ENCODE results near the gene RPS8. TPM values are rescaled to one million over a fixed set of nuclear protein-coding genes. Genes with fewer than 3 reads are reported as not detected.

RPS8 gene
- total RNA-seq, 2 donors from 2014 or later: 1,080 to 1,461 TPM

GRCh38 chr1:44739307-44740178 lies 35.8 kb upstream of the RPS8 start, which contains the start of gene KIF2C:
Gene KIF2C, plus strand, starts transcription at chr1:44739837. Its CDS starts 96 bp downstream, at chr1:44739933.
- Histone ChIP-seq H3K9me3 (no peaks in the 10 kb centered on the region), H3K4me3 (peak within 1 kb of the TSS; percentile 49 to 58), H3K4me1 (peaks cover 0 to 8% of the 10 kb centered on the region in 2 donors), H3K36me3 (no peaks in the 10 kb centered on the region), H3K27me3 (no peaks in the 10 kb centered on the region), H3K27ac (peak within 1 kb of the TSS; percentile 87 to 88)
- TF ChIP-seq, protein P1, sequence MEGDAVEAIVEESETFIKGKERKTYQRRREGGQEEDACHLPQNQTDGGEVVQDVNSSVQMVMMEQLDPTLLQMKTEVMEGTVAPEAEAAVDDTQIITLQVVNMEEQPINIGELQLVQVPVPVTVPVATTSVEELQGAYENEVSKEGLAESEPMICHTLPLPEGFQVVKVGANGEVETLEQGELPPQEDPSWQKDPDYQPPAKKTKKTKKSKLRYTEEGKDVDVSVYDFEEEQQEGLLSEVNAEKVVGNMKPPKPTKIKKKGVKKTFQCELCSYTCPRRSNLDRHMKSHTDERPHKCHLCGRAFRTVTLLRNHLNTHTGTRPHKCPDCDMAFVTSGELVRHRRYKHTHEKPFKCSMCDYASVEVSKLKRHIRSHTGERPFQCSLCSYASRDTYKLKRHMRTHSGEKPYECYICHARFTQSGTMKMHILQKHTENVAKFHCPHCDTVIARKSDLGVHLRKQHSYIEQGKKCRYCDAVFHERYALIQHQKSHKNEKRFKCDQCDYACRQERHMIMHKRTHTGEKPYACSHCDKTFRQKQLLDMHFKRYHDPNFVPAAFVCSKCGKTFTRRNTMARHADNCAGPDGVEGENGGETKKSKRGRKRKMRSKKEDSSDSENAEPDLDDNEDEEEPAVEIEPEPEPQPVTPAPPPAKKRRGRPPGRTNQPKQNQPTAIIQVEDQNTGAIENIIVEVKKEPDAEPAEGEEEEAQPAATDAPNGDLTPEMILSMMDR (IDR thresholded peaks at IDR 0.05): peak in 1 of 2 donors; percentile 14
- peak; percentile 96 for DNase-seq (ENCODE audit: low spot score)

DNA sequence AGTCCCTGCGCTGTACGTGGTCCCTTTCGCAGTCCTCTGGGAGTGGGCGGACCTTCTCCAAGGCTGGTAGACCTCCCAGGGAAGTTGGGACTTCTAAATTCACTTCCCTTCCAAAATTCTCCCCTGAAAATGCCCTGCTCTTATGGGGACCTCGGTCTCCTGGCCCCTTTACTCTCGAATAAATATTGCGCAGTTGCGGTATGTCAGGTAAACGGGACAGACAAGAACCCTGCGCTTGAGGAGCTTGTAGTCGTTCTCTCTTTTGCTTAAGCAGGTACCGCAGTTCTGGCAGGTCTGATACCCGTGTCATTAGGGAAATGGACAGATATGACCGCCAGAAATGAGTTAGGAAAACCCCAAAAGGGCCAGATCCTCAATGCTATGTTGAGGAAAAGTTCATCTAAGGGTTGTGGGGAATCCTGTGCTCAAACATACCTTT lies 35.1 kb upstream of the RPS8 start:
- DNase-seq (ENCODE audit: low spot score): no peak
- peaks cover 0 to 8% of the 10 kb centered on the region in 2 donors for H3K4me1 ChIP-seq
- TF ChIP-seq, protein P1 (IDR thresholded peaks at IDR 0.05): no peak
- H3K4me3 ChIP-seq: peak overlapping the region; percentile 49 to 58
- no peaks in the 10 kb centered on the region for H3K27me3 ChIP-seq
- no peaks in the 10 kb centered on the region for H3K36me3 ChIP-seq
- H3K9me3 ChIP-seq: no peaks in the 10 kb centered on the region
- peak overlapping the region in 1 of 2 donors; percentile 88 for H3K27ac ChIP-seq

GRCh38 chr1:44743211-44743610 lies 32.1 kb upstream of the RPS8 start:
- Histone ChIP-seq H3K4me3 (no peak overlapping the region), H3K4me1 (peaks cover 0 to 8% of the 10 kb centered on the region in 2 donors), H3K36me3 (no peaks in the 10 kb centered on the region), H3K27me3 (no peaks in the 10 kb centered on the region), H3K9me3 (no peaks in the 10 kb centered on the region), H3K27ac (no peak overlapping the region)
- no peak for DNase-seq (ENCODE audit: low spot score)
- TF ChIP-seq, protein P1 (IDR thresholded peaks at IDR 0.05): no peak

DNA sequence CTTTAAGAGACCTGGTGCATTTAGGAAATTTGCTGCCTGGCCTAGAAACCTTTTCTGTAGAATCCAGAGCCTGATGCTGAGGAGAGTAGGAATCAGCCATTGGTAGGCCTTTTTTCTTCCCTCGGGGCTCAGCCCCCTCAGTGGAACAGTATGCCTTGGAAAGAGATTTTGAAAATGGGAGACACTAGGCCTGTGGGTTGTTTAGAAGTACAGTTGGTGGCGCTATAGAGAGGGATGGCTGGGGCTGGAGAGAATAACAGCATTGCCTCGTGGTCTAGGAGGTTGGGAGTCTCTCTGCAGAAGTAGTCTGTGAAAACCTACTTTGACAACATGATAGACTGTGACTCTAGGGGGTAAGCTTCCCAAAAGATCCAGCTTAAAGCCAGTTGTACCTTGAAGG lies 27.5 kb upstream of the RPS8 start:
- no peak for DNase-seq (ENCODE audit: low spot score)
- Histone ChIP-seq H3K27ac (no peak overlapping the region), H3K36me3 (no peaks in the 10 kb centered on the region), H3K4me3 (no peak overlapping the region), H3K4me1 (no peaks in the 10 kb centered on the region), H3K27me3 (no peaks in the 10 kb centered on the region), H3K9me3 (no peaks in the 10 kb centered on the region)
- TF ChIP-seq, protein P1 (IDR thresholded peaks at IDR 0.05): no peak

GRCh38 chr1:44757420-44757819 lies 17.9 kb upstream of the RPS8 start:
- Histone ChIP-seq H3K9me3 (no peaks in the 10 kb centered on the region), H3K4me1 (no peaks in the 10 kb centered on the region), H3K4me3 (no peak overlapping the region), H3K27me3 (no peaks in the 10 kb centered on the region), H3K27ac (no peak overlapping the region), H3K36me3 (no peaks in the 10 kb centered on the region)
- TF ChIP-seq, protein P1 (IDR thresholded peaks at IDR 0.05): no peak
- DNase-seq (ENCODE audit: low spot score): no peak

Data from right atrium auricular region (tissue), 2 donors.